OCI-LY7 (cell line): ENCODE results near the gene TTC19.

Source experiments
- EZH2phosphoT487 ChIP-seq: fragments of 200-600 bp; sonication (generic); IDR thresholded peaks from 2 replicates; pipeline ENCODE4 v1.6.1; 2018; ENCODE audit warnings: low read depth, borderline replicate concordance, mild to moderate bottlenecking, mixed run types, antibody characterized with exemption, low read length, moderate library complexity, mixed read lengths
- TF ChIP-seq, protein P1 (sequence below): fragments of 200-600 bp; sonication (generic); conservative IDR thresholded peaks from 2 replicates; pipeline ENCODE4 v1.5.1; 2014; ENCODE audit warnings: mild to moderate bottlenecking, antibody characterized with exemption, low read length, moderate library complexity, mixed read lengths

DNA sequence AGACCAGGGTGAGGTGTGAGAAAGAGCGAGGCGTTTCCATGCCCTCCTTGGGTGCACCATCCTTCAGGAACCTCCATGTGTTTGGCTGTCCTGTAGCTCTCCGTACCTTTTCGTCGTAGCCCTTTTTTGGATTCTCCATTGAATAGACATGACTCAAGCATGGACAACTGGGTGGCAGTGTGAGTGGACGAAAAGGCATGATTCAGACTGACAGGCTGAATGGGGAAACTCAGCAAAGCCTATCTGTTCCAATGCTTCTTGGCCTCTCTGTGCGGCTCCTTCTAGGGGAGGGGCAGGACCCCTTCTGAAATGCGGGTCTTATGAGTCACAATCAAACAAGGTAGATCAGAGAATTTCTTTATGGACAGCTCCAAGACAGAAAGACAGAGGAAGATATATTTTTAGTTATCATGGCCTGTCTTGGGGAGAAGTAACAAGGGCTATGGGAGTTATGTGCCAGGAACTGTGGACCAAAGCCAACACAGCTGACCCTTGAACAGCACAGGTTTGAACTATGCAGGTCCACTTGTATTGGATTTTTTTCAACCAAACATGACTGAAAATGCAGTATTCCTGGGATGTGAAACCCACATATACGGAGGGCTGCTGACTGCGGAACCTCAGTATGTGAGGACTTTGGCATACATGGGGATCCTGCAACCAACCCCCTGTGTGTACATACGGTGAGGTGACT is 31.8 kb upstream of the TTC19 start:
- TF ChIP-seq, protein P1, sequence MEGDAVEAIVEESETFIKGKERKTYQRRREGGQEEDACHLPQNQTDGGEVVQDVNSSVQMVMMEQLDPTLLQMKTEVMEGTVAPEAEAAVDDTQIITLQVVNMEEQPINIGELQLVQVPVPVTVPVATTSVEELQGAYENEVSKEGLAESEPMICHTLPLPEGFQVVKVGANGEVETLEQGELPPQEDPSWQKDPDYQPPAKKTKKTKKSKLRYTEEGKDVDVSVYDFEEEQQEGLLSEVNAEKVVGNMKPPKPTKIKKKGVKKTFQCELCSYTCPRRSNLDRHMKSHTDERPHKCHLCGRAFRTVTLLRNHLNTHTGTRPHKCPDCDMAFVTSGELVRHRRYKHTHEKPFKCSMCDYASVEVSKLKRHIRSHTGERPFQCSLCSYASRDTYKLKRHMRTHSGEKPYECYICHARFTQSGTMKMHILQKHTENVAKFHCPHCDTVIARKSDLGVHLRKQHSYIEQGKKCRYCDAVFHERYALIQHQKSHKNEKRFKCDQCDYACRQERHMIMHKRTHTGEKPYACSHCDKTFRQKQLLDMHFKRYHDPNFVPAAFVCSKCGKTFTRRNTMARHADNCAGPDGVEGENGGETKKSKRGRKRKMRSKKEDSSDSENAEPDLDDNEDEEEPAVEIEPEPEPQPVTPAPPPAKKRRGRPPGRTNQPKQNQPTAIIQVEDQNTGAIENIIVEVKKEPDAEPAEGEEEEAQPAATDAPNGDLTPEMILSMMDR = no peak
- TF ChIP-seq EZH2phosphoT487 = no peak
